Measurements from ENCODE around the gene GRIN2D.
"Not testable (repeated sequence)": the region's sequence is repeated elsewhere in the genome, so short reads cannot be mapped to it uniquely, and the experiment has no call there.

The GRIN2D gene

DNA sequence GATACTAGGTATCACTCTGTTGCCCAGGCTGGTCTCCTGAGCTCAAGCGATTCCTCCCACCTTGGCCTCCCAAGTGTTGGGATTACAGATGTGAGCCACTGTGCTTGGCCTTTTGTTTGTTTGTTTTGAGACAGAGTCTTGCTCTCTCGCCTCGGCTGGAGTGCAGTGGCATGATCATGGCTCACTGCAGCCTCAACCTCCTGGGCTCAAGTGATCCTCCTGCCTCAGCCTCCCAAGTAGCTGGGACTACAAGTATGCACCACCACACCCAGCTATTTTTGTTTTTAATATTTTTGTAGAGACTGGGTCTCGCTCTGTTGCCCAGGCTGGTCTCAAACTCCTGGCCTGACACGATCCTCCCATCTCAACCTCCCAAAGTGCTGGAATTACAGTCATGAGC, 21.7 kb upstream of the GRIN2D start:
- DNase-seq (ENCODE audit: low read depth), result not testable (repeated sequence)

DNA sequence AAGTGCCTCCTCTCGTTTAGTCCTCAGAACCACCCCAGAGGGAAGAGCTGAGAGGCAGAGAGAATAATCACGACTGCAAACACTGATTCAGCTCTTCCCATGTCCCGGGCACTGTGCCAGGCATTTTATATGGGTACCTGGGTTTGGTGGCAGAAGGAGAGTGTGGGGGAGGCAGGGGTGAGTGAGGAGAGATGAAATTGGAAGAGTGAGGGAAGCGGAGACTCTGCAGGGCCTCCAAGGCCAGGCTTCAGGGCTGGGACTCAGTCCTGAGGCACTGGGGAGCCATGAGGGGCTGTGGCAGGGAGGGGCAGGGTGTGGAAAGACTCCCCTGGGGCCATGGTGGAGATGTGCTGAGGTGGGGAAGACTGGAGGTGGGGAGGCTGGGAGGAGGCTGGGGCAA, 20.6 kb upstream of the GRIN2D start:
- no peak for DNase-seq (ENCODE audit: low read depth)

DNA sequence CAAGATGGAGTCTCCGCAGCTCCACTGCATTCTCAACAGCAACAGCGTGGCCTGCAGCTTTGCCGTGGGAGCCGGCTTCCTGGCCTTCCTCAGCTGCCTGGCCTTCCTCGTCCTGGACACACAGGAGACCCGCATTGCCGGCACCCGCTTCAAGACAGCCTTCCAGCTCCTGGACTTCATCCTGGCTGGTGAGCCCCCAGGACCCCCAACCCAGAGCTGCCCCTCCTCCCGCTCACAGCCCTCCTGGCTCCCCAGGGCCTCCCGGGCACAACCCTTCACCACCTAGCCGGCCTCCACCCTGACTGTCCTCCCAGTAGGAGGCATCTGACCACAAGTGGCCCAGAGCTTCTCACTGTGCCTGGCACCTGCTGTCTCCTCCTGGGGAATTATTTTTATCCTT, 19.9 kb upstream of the GRIN2D start:
- no peak for DNase-seq (ENCODE audit: low read depth)

DNA sequence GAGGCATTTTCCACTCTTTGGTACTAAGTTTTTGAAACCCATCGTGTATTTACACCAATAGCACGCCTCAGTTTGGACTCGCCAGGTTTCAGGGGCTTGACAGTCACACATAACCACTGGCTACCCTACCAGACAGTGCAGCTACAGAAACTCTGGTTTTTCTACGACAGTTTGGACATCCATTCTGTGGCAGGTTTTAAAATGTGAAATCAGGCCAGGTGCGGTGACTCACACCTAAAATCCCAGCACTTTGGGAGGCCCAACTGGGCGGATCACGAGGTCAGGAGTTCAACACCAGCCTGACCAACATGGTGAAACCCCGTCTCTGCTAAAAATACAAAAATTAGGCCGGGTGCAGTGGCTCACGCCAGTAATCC, 15.3 kb upstream of the GRIN2D start:
- DNase-seq (ENCODE audit: low read depth), result no peak

DNA sequence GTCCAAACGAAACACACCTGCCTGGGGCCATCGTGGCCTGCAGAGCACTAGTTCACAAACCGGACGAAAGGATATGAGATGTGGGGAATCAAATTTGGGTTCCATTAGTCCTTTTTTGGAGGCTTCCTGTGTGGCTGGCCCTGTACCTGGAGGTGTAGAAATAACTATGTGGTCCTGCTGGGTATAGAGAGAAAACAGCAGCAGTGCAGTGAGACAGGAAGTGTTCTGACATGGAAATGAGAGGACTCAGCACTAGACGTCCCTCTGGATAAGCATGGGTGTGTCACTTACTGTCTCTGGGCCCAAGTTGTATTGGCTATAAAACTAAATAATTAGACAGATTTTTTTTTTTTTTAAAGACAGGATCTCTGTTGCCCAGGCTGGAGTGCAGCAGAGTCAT, 14.4 kb upstream of the GRIN2D start:
- DNase-seq (ENCODE audit: low read depth), result no peak

DNA sequence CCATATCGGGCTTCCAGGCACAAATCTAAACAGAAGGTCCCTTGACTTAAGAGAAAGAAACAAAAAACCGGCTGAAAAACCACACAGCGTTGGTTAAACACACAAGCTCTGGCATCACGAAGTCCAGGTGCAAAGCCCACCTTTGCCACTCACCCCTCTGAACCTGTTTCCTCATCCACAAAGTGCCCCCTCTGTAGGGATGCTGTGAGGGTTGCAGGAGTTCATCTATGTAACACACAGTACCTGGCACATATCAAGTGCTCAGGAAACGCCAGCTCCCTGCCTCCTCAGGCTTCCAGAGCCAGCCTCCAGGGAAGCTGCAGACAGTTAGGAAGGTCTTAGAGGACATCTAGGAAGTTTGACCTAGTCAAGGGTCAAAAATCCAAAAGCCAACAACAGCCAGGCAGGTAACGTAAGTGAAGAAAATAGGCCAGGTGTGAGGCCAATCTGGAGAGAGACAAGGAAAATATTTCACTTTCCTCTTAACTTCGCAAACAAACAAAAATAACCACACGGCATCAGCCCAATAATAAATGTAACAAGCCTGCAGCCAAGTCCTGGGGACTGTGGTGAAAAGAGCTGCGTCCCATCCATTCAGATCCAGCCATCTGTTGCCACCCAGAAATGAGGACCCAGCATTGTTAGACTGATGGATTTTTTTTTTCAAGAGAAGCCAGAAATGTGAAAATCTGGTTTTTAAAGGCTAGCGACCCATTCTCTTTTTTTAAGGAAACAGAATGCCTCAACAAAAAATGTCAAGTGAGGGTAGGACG, 12.1 kb upstream of the GRIN2D start:
- DNase-seq (ENCODE audit: low read depth), result no peak

DNA sequence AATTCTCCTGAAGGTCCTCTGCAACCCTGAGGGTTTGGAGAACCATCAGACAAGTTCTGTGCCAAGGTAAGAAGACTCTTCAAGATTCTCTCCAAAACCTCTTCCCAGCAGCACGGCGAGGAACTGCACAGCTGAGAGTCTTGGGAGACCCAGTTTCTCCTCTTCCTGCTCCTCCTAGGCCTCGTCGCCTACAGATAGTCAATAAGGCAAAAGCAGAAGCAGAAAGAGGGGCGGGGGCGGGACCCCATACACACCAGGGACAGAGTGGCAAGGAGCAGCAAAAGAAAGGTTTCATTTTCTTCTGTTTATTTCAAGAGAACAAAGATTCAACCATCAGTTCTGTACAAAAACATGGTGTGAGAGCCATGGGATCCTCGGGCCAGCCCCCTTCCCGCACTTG, 11.2 kb upstream of the GRIN2D start:
- DNase-seq (ENCODE audit: low read depth), result no peak

DNA sequence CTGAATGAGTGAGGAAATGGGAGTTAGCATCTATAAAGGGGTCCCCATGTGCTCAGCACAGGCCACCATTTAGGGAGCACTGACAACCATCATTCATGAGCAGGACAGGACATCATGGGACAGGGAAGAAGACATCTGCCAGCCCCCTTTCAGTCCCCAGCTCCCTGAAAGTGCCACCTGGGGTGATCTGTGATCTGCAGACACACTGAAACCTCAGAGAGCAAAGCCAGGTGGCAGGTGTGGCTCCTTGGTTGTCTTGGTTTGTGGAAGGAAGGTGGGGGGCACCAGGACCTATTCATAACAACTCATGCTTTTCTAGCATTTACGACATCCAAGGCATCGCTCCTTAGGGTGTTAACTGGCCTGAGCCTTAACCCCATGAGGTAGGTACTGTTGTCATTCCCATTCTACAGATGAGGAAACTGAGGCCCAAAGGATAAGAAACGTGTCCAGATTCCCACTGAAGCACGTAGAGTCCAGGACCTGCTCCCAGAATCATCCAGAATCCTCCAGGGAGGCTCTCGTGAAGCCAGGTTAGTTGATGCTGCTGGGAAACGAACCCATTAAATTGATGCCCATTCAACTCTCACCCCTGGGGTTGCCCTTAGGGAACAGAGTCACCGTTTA, 7.9 kb upstream of the GRIN2D start:
- DNase-seq (ENCODE audit: low read depth), result no peak

DNA sequence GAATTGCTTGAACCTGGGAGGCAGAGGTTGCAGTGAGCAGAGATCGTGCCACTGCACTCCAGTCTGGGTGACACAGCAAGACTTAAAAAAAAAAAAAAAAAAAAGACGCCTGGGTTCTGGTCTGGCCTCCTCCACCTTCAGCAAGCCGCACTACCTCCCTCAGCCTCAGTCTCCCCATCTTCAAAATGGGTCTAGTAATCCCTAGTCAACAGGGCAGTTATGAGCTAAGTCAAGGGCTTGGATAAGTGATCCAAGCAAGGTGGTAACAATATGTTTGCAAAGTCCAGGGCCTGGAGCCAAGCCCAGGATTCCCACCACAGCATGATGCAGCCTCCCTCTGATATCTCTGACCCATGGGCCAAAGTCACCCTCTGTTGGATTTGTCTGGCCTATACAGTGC, 6.5 kb upstream of the GRIN2D start:
- DNase-seq (ENCODE audit: low read depth), result no peak

DNA sequence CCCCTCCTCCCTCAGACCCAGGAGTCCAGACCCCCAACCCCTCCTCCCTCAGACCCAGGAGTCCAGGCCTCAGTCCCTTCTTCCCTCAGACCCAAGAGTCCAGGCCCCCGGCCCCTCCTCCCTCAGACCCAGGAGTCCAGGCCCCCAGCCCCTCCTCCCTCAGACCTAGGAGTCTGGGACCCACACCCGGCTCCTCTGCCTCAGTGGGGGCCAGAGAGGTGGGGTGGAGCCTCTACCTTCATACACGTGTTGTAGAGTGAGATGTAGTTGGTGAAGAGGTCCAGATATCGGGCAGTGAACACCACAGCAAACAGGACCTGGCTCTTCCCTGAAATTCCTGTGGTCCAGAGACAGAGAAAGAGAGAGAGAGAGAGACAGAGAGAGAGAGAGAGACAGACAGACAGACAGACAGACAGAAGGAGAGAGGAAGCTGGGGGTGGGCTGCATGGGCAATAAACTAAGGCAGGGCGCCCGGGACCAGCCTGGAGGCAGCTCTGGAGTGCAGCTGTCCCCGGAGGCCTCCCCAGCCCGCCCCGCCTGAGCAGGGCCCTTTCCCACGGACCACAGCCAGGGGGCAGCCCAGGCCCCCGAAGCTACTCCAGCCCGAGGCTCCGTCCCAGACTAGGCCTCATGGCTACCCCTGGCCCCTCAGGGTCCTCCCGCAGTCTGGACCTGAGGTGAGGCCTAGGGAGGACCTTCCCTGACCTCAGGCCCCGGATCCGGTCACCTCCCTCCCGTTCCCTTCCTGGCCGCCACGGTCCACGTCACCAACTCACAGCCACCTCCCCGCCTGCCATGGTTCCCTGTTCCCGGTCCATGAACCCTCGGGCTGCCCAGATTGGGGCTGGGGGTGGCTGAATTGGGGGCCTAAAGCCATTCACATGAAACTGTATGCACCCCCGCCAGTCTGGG, 3.0 kb upstream of the GRIN2D start:
- peak; percentile 51 for DNase-seq (ENCODE audit: low read depth)

DNA sequence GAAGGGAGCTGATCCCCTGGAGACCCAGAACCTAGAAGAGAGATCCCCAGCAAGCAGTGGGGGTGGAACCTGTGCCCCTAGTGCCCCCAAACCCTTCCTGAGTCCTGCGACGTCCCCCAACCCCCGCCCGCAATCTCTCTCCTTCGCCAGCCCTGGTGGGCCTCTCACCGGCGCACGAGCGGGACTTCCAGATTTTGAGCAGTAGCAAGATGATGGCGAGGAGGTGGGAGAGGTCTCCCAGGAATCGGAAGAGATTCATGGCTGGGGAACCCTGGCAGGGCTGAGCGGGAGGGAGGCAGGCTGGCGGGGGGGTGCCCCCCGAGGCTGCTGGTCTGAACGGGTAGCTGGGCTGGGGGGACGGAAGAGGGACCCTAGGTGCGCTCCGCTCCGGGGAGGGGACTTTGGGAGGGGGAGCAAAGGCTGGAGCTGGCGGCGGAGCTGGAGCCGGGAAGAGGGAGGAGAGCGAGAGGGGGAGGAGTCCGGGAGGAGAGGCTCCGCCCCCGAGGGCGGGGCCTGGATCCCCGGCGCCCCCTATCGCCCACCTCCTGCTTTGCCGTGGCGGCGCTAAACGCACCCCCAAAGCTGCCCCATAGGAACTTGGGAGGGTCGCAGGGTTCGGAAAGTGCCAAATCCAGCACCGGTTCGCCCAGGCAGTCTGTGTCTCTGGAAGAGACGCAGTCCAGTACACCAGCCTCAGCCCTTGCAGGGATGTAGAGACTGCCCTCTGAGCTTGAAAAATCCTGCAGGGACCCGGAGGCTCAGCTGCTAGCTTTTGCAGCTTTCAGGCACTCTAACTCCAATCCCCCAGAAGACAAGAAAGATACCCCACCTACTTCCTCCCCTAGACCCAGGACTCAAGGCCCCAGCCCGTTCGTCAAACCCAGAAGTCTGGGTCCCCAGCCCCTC, 2.1 kb upstream of the GRIN2D start, which contains the start of gene KDELR1:
KDELR1 (minus strand) TSS at position 452 of the 906 bp plus-strand sequence; CDS start at position 259, 193 bp downstream.
- peak; percentile 62 for DNase-seq (ENCODE audit: low read depth)

DNA sequence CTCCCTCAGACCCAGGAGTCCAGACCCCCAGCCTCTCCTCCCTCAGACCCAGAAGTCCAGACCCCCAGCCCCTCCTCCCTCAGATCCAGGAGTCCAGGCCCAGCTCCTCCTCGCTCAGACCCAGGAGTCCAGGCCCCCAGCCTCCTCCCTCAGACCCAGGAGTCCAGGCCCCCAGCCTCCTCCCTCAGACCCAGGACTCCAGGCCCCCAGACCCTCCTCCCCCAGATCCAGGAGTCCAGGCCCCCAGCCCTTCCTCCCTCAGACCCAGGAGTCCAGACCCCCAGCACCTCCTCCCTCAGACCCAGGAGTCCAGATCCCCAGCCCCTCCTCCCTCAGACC, 1.5 kb upstream of the GRIN2D start:
- not testable (repeated sequence) for DNase-seq (ENCODE audit: low read depth)

DNA sequence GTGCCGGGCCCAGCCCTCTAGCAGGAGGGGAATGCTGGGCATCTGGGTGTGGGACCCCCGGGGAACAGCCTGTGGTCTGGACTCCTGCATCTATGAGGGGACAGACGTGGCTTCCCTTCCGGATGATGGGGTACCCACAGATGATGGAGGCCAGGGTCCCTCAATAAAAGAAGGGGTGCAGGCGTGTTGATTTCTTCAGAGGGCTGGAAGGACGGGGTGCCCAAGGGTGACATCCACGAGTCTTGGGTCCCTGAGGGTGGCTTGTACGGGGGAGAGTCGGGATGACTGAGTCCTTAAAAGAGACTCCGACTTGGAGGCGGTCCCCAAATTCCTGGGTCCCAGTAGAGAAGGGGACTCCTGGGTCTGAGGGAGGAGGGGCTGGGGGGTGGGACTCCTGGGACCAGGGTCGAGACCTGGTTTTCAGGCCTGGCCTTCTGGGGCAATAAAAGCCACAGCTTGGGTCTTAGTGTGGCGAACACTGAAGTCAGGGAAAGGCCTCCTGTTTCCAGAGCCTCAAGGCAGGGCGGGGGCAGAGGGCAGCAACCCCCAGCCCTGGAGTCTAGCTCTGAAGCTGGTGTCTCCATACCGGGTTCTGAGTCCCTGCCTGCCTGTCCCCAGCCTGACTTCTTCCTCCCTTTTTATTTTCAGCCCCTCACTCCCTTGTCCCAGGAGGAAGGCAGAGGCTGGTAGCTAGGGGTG, 459 bp upstream of the GRIN2D start:
- DNase-seq (ENCODE audit: low read depth), result no peak

DNA sequence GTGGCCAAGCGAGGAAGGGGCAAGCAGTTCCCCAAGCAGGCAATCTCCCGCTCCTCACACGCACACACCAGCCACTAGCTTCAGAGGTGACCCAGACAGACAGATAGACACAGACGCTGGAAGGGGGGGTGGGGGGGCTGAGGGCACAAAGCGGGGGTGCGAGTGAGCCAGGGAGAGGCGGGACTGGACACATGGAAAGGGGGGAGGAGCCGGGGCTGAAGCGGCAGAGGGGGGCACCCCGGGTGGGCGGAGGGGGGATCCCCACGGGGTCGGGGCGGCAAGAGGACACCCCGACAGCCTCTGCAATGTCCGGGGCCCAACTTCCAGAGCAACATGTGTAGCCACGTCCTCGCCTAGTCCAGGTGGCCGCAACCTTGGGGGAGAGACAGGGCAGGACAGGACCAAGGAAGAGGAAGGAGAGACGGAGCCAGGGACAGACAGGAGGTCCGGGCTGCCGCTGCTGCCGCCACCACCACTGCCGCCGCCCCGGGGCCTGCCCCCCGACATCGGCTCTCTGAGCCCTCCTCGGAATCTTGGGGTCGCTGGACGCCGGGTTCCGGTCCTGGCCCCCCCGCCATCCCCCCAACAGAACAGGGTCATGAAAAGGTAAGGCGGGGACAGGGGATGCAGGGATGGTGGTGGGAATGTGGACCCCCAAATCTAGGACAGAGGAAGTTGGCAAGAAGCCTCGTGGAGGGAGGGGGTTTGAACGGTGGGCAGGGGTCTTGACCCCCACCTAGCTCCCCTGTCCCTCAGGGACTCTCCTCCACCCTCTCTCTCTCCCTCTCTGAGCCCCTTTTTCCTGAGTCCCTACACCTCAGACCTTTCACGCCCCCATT, 1.1 kb downstream of the GRIN2D start:
- DNase-seq (ENCODE audit: low read depth), result no peak

DNA sequence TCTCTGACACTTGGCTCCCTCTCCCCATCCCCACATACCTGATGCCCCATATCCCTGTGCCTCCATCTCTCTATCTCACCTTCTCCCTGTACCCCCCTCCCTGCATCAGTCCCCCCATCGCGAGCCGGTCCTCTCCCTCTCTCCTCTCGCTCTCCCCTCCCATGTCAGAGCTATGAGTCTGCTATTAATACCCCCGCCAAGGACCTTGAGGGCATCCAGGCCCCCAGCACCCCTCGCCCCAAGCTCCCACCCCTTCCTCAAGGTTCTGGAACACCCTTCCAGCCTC, 1.6 kb downstream of the GRIN2D start:
- DNase-seq (ENCODE audit: low read depth), result no peak

DNA sequence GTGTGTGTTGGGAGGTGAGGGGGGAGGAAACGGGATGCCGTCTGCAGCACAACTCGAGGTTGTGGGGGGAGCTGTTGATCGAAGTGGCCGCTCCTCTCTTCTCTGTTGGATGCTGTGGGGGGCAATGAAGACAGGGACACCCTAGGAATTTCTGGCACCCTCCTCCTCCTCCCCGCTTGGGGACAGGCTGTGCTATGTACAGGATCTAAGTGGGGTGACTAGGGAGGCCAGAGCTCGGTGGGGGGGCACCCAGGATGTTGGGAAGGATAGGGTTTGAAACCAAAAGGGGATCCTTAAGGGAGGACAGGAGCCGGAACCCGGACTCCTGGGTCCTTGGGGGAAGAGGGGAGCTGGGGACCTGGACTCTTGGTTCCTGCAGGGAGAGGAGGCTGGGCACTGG, 2.0 kb downstream of the GRIN2D start:
- DNase-seq (ENCODE audit: low read depth), result no peak

DNA sequence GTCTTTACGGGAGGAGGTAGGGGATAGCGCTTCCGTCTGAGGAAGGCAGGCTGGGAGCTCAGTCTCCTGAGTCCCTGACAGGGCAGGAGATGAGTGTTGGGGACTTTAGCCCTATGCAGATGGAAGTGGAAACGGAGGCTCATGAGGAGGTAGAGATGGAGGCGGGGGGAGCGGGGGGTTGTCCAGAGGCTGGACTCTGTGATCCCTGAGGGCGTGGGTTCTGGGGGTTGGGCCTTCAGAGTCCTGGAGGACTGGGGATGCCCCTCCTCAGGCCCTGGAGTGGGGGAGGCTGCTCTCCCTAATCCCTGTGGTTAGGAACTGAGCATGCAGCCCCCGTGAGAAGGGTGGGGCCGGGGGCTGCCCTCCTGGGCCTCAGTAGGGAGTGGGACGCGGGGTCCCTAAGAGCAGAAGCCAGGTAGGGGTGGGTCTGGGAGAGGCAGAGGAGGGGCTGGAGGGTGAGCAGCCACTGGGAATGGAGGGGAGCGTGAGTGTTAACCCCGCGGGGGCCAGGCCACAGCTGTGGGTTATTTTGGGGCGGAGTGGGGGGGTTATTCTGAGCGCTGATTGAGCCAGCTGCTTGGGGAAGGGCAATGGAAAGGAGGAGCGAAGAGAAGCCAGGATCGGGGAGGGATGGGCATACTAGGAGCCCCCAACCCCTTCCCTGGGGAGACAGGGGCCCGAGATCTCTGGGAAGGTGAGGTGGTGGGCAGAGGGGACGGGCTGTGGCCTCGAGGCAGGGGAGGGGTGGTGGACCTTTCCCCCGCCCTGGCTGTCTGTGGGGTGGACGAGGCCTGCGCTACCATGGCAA, 2.8 kb downstream of the GRIN2D start:
- DNase-seq (ENCODE audit: low read depth), result no peak

DNA sequence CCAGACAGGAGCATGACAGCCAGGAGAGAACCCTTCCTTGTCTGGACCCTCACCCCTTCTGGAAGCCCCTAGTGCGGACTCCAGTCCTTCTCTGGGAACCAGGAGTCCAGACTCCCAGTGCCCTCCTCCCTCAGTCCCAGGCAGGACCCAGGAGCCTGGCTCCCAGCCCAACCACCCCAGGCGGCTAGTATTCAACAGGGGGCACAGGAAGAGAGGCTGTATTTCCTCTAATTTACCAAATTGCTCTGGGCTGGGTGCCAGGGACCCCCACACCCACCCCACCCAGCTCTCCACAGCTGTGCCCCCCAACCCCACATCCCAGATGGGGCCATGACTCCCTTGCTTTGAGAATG, 3.3 kb downstream of the GRIN2D start:
- no peak for DNase-seq (ENCODE audit: low read depth)

DNA sequence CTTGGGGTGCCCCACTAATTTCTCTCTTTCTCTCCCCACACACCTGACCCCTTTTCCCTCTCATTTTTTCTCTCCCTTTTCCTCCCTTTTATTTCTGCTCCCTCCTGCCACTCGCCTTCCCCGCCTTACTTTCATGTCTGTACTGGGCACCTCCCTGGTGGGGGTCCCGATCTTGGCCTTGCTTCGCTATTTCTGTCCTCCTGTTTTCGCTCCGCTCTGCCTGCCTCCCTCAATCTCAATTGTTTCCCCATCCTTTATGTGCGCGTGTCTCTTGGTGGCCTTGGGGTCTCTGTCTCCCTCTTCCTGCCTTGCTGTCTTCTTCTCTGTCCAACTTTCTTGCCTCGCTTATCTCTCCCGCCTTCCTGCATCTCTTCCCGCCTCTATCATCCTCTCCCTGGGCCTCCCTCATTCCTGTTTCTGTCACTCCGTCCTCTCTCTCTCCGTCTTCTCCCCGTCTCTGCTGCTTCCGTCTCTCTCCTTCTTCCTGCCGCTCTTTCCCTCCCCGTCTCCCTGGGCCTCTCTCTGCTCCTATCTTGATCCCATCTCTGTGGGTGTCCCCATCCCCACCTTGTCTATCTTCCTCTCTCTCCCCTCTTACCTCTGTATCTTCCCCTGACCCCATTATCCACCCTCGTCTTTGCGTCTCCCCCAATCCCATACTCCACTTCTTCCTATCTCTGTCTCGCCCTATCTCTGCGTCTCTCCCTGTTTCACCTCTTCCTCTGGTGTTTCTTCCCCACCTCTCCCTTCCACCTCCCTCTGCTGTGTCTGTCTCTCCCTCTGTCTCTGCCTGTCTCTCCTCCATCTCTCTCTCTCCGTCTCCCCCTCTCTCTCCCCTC, 4.0 kb downstream of the GRIN2D start:
- DNase-seq (ENCODE audit: low read depth), result no peak

All from activated T-cell treated with anti-CD3 and anti-CD28 coated beads for 24 hours (primary cell).